Measurements from ENCODE around the gene GAMT.
A peak's percentile ranks its signal among the peaks of the same experiment; 100 is the strongest.

GAMT gene

DNA sequence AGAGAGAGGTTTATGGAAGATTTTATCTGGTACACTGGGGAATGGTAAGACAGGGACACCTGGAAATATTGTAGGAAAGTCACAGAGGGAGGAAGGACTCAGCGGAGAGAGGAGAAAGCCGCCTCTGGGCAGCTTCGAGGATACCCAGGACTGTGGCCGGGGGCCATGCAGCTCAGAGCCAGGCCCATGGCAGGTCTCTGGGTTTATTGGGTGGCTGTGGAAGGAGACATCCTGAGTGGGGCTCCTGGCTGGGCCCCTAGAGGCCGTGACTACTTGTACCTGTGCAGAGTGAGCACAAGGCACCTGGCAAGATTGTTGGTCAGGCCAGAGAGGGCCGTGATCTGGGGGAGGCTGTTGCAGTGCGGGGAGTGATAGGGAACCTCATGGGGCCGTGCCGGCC is 9.4 kb upstream of the GAMT start:
- peaks cover 45% of the 10 kb centered on the region for H3K36me3 ChIP-seq (ENCODE audit: low read depth)
- H3K9me3 ChIP-seq (ENCODE audit: severe bottlenecking) = no peaks in the 10 kb centered on the region
- no peak for DNase-seq (ENCODE audit: low spot score)
- H3K27me3 ChIP-seq (ENCODE audit: insufficient read depth, poor library complexity, severe bottlenecking) = no peaks in the 10 kb centered on the region
- H3K27ac ChIP-seq (ENCODE audit: poor library complexity, severe bottlenecking) = peak overlapping the region; percentile 91
- no peak overlapping the region for H3K4me3 ChIP-seq (ENCODE audit: severe bottlenecking)
- TF ChIP-seq, protein P1, sequence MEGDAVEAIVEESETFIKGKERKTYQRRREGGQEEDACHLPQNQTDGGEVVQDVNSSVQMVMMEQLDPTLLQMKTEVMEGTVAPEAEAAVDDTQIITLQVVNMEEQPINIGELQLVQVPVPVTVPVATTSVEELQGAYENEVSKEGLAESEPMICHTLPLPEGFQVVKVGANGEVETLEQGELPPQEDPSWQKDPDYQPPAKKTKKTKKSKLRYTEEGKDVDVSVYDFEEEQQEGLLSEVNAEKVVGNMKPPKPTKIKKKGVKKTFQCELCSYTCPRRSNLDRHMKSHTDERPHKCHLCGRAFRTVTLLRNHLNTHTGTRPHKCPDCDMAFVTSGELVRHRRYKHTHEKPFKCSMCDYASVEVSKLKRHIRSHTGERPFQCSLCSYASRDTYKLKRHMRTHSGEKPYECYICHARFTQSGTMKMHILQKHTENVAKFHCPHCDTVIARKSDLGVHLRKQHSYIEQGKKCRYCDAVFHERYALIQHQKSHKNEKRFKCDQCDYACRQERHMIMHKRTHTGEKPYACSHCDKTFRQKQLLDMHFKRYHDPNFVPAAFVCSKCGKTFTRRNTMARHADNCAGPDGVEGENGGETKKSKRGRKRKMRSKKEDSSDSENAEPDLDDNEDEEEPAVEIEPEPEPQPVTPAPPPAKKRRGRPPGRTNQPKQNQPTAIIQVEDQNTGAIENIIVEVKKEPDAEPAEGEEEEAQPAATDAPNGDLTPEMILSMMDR (IDR thresholded peaks at IDR 0.05; ENCODE audit: poor library complexity, severe bottlenecking) = no peak
- H3K4me1 ChIP-seq (ENCODE audit: insufficient read depth, poor library complexity, severe bottlenecking) = peaks cover 24% of the 10 kb centered on the region
- no peak for ATAC-seq (ENCODE audit: low read depth)

DNA sequence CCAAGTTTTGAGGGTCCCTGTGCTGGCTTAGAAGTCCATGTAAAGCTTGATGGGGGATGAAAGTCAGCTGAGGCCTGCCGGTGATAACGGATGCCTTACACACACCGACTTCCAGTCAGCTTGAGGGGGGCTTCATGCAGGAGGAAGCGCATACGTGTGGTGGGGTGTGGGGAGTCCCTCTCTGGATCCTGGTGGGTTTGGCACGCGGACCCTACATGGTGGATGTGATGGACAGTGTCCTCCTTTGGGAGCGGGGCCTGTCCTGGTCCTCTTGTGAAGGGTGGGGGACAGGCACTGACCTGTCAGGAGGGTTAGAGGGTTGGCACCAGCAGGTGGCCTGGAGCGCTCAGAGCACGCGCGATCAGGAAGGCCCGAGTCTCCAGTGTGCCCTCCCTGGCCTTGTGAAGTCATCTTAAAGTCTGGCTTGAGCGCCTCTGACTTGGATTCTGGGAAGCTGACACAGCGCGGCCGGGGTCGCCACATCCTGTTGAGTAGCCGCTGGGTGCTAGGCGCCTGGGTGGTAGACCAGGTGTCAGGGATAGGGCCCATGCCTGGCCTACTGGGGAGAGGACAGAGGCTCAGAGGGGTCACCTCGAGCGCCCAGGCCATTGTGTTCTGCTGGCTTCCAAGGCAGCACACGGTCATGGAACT is 8.9 kb upstream of the GAMT start:
- Histone ChIP-seq H3K27ac (ENCODE audit: poor library complexity, severe bottlenecking) (peak overlapping the region; percentile 91), H3K27me3 (ENCODE audit: insufficient read depth, poor library complexity, severe bottlenecking) (no peaks in the 10 kb centered on the region), H3K4me3 (ENCODE audit: severe bottlenecking) (no peak overlapping the region), H3K9me3 (ENCODE audit: severe bottlenecking) (no peaks in the 10 kb centered on the region), H3K4me1 (ENCODE audit: insufficient read depth, poor library complexity, severe bottlenecking) (peaks cover 20% of the 10 kb centered on the region), H3K36me3 (ENCODE audit: low read depth) (peaks cover 45% of the 10 kb centered on the region)
- TF ChIP-seq, protein P1 (IDR thresholded peaks at IDR 0.05; ENCODE audit: poor library complexity, severe bottlenecking) = no peak
- no peak for DNase-seq (ENCODE audit: low spot score)
- no peak for ATAC-seq (ENCODE audit: low read depth)

GRCh38 chr19:1409204-1410005 is 8.1 kb upstream of the GAMT start:
- ATAC-seq (ENCODE audit: low read depth) (no peak), DNase-seq (ENCODE audit: low spot score) (no peak)
- Histone ChIP-seq H3K4me1 (ENCODE audit: insufficient read depth, poor library complexity, severe bottlenecking) (peaks cover 13% of the 10 kb centered on the region), H3K36me3 (ENCODE audit: low read depth) (peaks cover 44% of the 10 kb centered on the region), H3K27ac (ENCODE audit: poor library complexity, severe bottlenecking) (peak overlapping the region; percentile 91), H3K27me3 (ENCODE audit: insufficient read depth, poor library complexity, severe bottlenecking) (no peaks in the 10 kb centered on the region), H3K4me3 (ENCODE audit: severe bottlenecking) (peak overlapping the region; percentile 83), H3K9me3 (ENCODE audit: severe bottlenecking) (no peaks in the 10 kb centered on the region)
- TF ChIP-seq, protein P1 (IDR thresholded peaks at IDR 0.05; ENCODE audit: poor library complexity, severe bottlenecking) = no peak

GRCh38 chr19:1408300-1409203 is 7.2 kb upstream of the GAMT start:
- peaks cover 35% of the 10 kb centered on the region for H3K36me3 ChIP-seq (ENCODE audit: low read depth)
- no peaks in the 10 kb centered on the region for H3K27me3 ChIP-seq (ENCODE audit: insufficient read depth, poor library complexity, severe bottlenecking)
- peaks cover 9% of the 10 kb centered on the region for H3K4me1 ChIP-seq (ENCODE audit: insufficient read depth, poor library complexity, severe bottlenecking)
- H3K27ac ChIP-seq (ENCODE audit: poor library complexity, severe bottlenecking) = peak overlapping the region; percentile 91
- H3K9me3 ChIP-seq (ENCODE audit: severe bottlenecking) = no peaks in the 10 kb centered on the region
- DNase-seq (ENCODE audit: low spot score) (no peak), ATAC-seq (ENCODE audit: low read depth) (peak; percentile 28; the same call in 2 of the 3 replicates)
- TF ChIP-seq, protein P1 (IDR thresholded peaks at IDR 0.05; ENCODE audit: poor library complexity, severe bottlenecking) = no peak
- H3K4me3 ChIP-seq (ENCODE audit: severe bottlenecking) = peak overlapping the region; percentile 83

Data from RWPE2 (cell line).